Natural killer cell (primary cell): ENCODE measurements around the gene RNU7-1. TPM values are rescaled to one million over a fixed set of nuclear protein-coding genes. Genes with fewer than 3 reads are reported as not detected.

ENCODE experiments used
- ATAC-seq, 3 donors: fragments of 150-1000 bp in 2 of 3; fragments of 200-7000 bp in 1 of 3; cut with Tn5 transposase; 1 replicate in 1 of 3; 2 replicates in 2 of 3; pipeline ENCODE4 v1.10.0; 2021; ENCODE audit warnings: mild to moderate bottlenecking in 2 of 3, moderate library complexity in 2 of 3
- DNase-seq, 2 donors: peaks; one replicate each; pipeline versions ENCODE4 v3.0.0 to v3.0.0-alpha.2; 2013 to 2021; ENCODE audit warnings: mixed read lengths in 1 of 2
- H3K27ac ChIP-seq: one replicate; pipeline ENCODE4 v1.5.1; 2013; ENCODE audit warnings: mild to moderate bottlenecking, low read length
- H3K27me3 ChIP-seq: one replicate; pipeline ENCODE4 v1.6.1; 2013; ENCODE audit warnings: low read length; ENCODE audit not compliant: control insufficient read depth, insufficient read depth
- H3K36me3 ChIP-seq: one replicate; pipeline ENCODE4 v1.6.1; 2013; ENCODE audit warnings: low read length; ENCODE audit not compliant: control insufficient read depth, insufficient read depth
- H3K4me1 ChIP-seq: one replicate; pipeline ENCODE4 v1.6.1; 2013; ENCODE audit warnings: low read length; ENCODE audit not compliant: control insufficient read depth, insufficient read depth
- H3K4me3 ChIP-seq: one replicate; pipeline ENCODE4 v1.5.1; 2013; ENCODE audit warnings: low read length
- H3K9me3 ChIP-seq: one replicate; pipeline ENCODE4 v1.6.1; 2013; ENCODE audit warnings: low read length; ENCODE audit not compliant: control insufficient read depth, insufficient read depth
- H3K27ac Mint-ChIP-seq, 2 donors: one replicate each; pipeline ENCODE4 v1.8.0; 2022; ENCODE audit warnings: mild to moderate bottlenecking in 2 of 2, mixed read lengths in 2 of 2, moderate library complexity in 1 of 2
- H3K27me3 Mint-ChIP-seq, 2 donors: one replicate each; pipeline ENCODE4 v1.8.0; 2022; ENCODE audit warnings: low read depth in 2 of 2, mixed read lengths in 2 of 2
- H3K36me3 Mint-ChIP-seq: one replicate; pipeline ENCODE4 v1.8.0; 2022; ENCODE audit warnings: mixed read lengths
- H3K4me1 Mint-ChIP-seq, 2 donors: one replicate each; pipeline ENCODE4 v1.8.0; 2022; ENCODE audit warnings: mixed read lengths in 2 of 2
- H3K4me3 Mint-ChIP-seq: one replicate; pipeline ENCODE4 v1.8.0; 2022; ENCODE audit warnings: mild to moderate bottlenecking, moderate library complexity, mixed read lengths
- H3K9me3 Mint-ChIP-seq, 2 donors: one replicate each; pipeline ENCODE4 v1.8.0; 2022; ENCODE audit warnings: mixed read lengths in 2 of 2
- WGBS: methylation state at CpG from one replicate; pipeline ENCODE4 v1.1.7; 2013; ENCODE audit warnings: missing lambda C conversion rate; ENCODE audit not compliant: insufficient coverage; 5-methylcytosine and 5-hydroxymethylcytosine counted together
- intact Hi-C: fragments of 100-400 bp; cut with micrococcal nuclease; formaldehyde crosslinking; loops from one replicate; pipeline ENCODE4 v1.14.2; 2022
- total RNA-seq, 4 donors: library from RNA; stranded (reverse); fragments of 120-200 nt in 1 of 4; gene quantifications; one replicate each; pipeline versions ENCODE4 v1.2.3 to v1.2.4, GENCODE V29; 2013 to 2022
- TF ChIP-seq, protein P1 (sequence below): fragments of 200-600 bp; IDR thresholded peaks from one replicate; pipeline ENCODE4 v1.8.0; 2022; ENCODE audit warnings: antibody characterized with exemption

Gene RNU7-1
- total RNA-seq, 3 donors from 2014 or later (not counting 1 experiment from before 2014, with no cell fraction given): not detected

- Histone ChIP-seq H3K36me3 (no peaks in the 10 kb centered on the region), H3K4me3 (peak overlapping the region; percentile 38), H3K27ac (peak overlapping the region; percentile 65), H3K27me3 (no peaks in the 10 kb centered on the region), H3K9me3 (no peaks in the 10 kb centered on the region), H3K4me1 (peaks cover 33% of the 10 kb centered on the region)
- peak overlapping the region; percentile 92 for H3K4me3 Mint-ChIP-seq
- TF ChIP-seq, protein P1, sequence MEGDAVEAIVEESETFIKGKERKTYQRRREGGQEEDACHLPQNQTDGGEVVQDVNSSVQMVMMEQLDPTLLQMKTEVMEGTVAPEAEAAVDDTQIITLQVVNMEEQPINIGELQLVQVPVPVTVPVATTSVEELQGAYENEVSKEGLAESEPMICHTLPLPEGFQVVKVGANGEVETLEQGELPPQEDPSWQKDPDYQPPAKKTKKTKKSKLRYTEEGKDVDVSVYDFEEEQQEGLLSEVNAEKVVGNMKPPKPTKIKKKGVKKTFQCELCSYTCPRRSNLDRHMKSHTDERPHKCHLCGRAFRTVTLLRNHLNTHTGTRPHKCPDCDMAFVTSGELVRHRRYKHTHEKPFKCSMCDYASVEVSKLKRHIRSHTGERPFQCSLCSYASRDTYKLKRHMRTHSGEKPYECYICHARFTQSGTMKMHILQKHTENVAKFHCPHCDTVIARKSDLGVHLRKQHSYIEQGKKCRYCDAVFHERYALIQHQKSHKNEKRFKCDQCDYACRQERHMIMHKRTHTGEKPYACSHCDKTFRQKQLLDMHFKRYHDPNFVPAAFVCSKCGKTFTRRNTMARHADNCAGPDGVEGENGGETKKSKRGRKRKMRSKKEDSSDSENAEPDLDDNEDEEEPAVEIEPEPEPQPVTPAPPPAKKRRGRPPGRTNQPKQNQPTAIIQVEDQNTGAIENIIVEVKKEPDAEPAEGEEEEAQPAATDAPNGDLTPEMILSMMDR: no peak
- no peaks in the 10 kb centered on the region for H3K9me3 Mint-ChIP-seq
- no peaks in the 10 kb centered on the region for H3K27me3 Mint-ChIP-seq
- intact Hi-C loops: no loop called here
- no peak for DNase-seq
- under 1% methylated on average over 75 of the region's 79 CpGs for WGBS
- peak; percentile 56 to 60 (median 60) for ATAC-seq
- H3K4me1 Mint-ChIP-seq: peaks cover 38 to 43% of the 10 kb centered on the region in 2 donors
- peak overlapping the region; percentile 72 to 86 for H3K27ac Mint-ChIP-seq
- no peaks in the 10 kb centered on the region for H3K36me3 Mint-ChIP-seq
Measured at GRCh38 chr12:6928022-6928702, 15.5 kb upstream of the RNU7-1 start.

DNA sequence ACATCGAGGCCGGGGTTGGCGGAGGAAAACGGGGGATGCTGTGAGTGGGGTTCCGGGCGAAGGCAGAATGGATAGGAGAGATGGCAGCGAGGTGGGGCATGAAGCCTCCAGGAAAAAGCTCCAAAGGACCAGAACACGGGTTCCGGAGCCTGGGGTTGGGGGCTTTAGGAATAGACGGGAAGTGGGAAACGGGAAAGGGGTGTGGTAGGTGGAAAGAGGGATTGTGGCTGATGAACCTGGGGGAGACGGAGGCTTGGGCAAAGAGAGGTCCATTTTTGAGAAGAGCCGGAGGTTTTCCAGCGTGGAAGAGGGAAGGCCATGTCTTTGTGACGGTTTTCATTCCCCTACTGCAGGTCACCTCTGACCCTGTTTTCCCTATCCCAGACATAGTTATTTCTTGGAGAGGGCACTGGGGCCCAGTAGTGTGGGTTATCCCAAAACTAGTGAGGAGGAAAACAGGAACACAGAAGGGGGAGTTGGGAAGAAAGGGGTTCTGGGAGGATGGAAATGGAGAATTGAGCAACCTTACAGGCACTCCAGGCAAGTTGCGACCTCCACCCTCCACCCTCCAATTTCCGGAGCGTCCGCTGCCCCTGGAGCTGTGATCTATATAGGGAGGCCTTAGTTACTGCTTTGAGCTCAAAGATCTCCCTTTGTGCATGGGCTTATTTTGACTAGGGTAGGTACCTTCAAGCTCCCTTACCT is 14.8 kb upstream of the RNU7-1 start:
- H3K4me1 Mint-ChIP-seq: peaks cover 38 to 43% of the 10 kb centered on the region in 2 donors
- TF ChIP-seq, protein P1: no peak

GRCh38 chr12:6929466-6930452 is 13.9 kb upstream of the RNU7-1 start:
- Mint-ChIP-seq H3K4me1 (peaks cover 31 to 35% of the 10 kb centered on the region in 2 donors), H3K4me3 (peak overlapping the region; percentile 92), H3K9me3 (no peaks in the 10 kb centered on the region), H3K27ac (peak overlapping the region; percentile 72 to 86), H3K27me3 (no peaks in the 10 kb centered on the region), H3K36me3 (no peaks in the 10 kb centered on the region)
- TF ChIP-seq, protein P1: no peak
- no peak for ATAC-seq
- no peaks in the 10 kb centered on the region for H3K27me3 ChIP-seq
- intact Hi-C loops: no loop called here
- H3K36me3 ChIP-seq: peaks cover 4% of the 10 kb centered on the region
- no peak overlapping the region for H3K4me3 ChIP-seq
- peaks cover 23% of the 10 kb centered on the region for H3K4me1 ChIP-seq
- H3K9me3 ChIP-seq: no peaks in the 10 kb centered on the region
- peak in 1 of 2 donors; percentile 55 for DNase-seq
- H3K27ac ChIP-seq: no peak overlapping the region
- 96% methylated on average over 6 of the region's 7 CpGs for WGBS

More for the DNA sequence above, 14.8 kb upstream of the RNU7-1 start:
- Mint-ChIP-seq H3K27me3 (no peaks in the 10 kb centered on the region), H3K9me3 (no peaks in the 10 kb centered on the region), H3K36me3 (no peaks in the 10 kb centered on the region), H3K4me3 (peak overlapping the region; percentile 92), H3K27ac (peak overlapping the region; percentile 72 to 86)
- Histone ChIP-seq H3K4me1 (peaks cover 32% of the 10 kb centered on the region), H3K9me3 (no peaks in the 10 kb centered on the region), H3K36me3 (no peaks in the 10 kb centered on the region), H3K27ac (peak overlapping the region; percentile 65), H3K27me3 (no peaks in the 10 kb centered on the region), H3K4me3 (peak overlapping the region; percentile 38)
- intact Hi-C loops: no loop called here
- 36% methylated on average over 18 of the region's 19 CpGs for WGBS
- DNase-seq (peak in 1 of 2 donors; percentile 43), ATAC-seq (no peak)
